Measurements from ENCODE around the gene PABPC1L.
A peak's percentile ranks its signal among the peaks of the same experiment; 100 is the strongest.

Gene PABPC1L

DNA sequence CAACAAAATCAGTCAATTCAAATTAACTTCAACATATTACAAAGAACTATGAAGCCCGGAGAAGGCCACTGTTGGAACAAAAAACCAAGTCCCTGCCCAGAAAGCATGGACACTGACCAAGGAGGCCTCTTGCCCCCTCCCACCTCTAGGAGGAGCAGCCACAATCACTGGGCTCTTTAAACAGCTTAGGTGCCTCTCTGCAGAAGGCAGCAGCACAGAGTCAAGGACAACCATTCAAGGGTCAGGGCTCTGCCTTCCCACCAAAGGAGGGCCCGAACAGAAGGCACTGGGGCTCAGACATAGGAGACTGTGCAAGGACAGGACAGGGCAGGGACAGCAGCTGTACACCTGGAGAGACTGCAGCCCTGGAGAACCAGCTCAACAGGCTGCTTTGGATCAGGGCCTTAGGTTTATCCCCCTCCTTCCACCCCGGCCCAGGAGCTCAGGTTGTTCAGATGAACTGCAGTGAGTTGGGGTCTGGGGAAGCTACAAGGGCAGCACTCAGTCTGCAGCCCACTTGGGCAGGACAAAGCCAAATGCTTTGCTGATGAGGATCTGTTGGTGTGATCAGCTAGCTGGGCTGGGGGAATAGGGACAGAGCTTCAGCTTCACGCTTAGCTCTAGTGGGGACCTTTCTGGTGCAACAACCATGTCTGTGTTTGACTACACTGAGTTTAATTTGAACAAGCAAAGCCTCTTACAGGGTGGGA lies 32.6 kb downstream of the PABPC1L start:
- DNase-seq (ENCODE audit: low read depth in 3 of 3) = no peak

DNA sequence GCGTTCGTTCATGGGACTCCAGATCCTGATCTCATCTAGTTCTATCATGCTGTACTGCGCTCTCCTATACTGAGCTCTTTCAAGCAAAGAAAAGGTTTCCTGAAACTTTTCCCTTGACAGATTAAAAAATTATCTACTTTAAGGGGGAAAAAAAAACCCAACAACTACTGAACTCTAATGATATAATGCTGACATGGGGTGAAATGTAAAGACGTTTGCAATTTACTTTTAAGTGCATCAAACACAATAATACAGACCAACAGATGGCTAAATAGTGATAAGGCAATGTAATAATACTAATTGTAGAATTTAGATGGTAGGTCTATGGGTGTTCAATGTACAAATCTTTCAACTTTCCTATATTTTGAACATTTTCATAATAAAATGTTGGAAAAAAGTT lies 34.0 kb downstream of the PABPC1L start:
- DNase-seq (ENCODE audit: low read depth in 3 of 3) = no peak

DNA sequence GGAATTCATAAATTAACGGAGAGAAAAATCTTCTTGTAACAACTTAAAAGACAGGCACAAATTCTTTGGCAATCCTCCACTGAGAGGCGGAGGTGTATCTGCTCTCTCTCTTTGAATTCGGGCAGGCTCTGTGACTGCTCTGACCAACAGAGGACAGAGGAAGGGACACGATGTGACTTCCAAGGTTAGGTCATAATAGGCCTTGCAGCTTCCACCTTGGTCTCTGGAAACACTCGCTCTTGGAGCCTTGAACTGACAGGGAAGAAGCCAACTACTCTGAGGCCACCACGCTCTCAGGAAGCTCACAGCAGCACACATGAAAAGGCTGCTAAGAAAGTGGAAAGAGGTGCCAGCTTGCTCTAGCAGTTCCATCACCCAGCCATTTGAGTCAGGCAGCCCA lies 35.4 kb downstream of the PABPC1L start:
- DNase-seq (ENCODE audit: low read depth in 3 of 3) = no peak

DNA sequence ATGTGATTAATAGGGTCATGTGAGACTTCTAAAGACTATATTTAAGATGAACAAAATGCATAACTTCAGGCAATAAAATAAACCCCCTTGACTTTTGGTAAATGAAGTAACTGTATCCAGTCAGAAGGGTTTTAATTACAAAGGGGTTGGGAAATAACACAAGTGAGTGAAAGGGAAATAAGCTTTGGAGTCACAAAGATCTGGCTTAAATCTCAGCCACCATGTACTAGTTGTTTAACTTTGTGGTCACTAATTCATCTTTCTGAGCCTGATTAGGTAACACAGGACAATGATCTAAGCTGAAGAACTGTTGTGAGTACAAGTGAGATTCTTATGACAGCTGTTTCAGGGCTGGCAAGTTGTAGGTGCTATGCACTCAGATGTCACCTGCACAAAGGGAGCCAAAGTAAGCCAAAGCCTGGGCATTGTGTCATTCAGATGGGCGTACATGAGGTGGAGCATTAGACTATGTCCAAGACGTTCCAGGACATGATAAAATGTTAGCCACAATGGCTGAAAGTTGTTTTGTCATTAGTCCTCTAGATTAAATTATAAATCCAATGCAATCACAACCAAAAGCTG lies 36.5 kb downstream of the PABPC1L start:
- DNase-seq (ENCODE audit: low read depth in 3 of 3) = no peak

DNA sequence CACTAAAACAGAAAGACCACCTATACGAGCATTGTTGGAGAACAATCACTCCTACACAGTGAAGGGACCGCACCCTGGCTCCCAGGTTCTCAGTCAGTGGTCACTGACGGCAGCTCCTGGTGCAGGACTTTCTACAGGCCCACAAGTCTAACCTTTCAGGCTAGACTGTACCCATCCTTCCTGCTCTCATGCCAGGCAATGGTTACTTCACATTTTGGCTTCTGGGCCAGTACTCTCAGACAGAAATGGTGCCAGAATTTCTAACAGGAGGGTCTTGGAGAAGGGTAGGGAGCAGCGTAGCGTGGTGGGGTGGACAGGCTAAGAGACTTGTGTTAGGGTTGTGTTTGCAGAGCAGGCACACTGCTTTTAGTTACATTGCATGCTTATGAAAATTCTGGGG lies 38.2 kb downstream of the PABPC1L start:
- DNase-seq (ENCODE audit: low read depth in 3 of 3) = no peak

DNA sequence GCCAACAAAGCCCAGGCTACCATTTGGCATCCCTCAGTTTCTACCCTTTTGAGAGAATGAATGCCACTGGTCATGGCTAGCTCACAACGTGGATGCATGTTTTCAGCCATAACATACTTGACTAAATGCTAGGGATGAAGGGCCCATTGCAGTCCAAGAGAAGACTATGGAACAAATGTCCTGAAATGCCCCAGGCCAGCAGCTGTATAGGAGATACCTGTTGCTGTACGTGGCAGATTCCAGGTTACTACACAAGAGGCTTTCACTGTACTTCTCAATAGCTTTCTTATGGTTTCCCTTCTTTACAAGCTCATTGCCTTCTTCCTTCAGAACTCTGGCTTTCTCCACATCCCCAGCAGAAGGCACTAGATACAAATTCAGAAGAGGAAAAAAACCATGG lies 38.7 kb downstream of the PABPC1L start:
- no peak for DNase-seq (ENCODE audit: low read depth in 3 of 3)

DNA sequence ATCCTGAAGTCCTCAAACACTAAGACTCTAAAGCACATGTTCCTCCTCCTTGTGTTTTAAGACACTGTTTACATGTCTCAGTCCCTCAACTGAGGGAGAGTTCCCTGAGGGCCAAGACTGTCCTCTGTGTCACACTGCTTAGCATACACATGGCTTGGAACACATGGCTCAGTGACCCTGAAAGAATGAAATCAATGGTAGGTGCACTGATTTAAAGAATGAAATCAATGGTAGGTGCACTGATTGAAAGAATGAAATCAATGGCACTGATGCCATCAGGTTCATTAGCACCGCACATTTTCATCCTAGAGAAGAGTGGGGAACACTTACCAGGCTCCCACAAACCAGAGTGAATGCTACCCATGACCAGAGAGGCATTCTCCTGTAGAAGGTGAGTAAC lies 40.5 kb downstream of the PABPC1L start:
- no peak for DNase-seq (ENCODE audit: low read depth in 3 of 3)

DNA sequence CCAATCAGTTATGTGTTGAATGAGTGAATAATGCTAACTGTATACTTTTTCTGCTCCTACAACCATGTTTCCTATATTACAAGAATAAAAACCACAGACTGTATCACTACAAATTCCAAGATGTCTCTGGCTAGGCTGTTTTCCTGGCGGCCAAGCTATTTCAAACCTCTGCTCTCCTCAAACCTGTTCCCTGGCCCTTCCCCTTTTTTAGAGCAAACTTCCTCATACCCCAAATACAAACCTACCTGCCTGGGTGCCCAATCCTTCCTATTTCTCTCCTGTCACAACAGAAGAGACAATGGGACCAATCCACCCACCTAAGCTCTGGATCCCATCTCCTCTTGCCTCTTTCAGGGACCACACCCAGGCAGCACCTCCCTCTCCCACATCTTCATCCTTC lies 42.9 kb downstream of the PABPC1L start:
- DNase-seq (ENCODE audit: low read depth in 3 of 3) = no peak

DNA sequence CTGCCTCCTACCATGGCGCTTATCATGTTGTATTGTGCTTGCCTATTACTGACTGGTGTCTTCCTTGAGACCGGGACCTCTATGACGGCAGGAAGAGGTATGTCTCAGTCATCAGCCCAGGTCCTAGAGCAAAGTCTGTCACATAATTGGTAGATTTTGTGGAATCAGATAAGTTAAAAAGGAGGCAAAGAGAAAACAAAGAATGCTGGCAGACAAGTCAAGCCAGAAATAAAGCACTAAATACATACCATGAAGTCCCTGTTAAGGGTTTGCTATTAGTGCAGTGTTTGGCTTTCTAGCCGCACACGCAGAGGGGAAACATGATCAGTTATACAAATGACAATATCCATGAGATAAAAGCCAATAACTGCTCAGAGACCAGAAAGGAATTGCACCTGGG lies 44.4 kb downstream of the PABPC1L start:
- no peak for DNase-seq (ENCODE audit: low read depth in 3 of 3)

DNA sequence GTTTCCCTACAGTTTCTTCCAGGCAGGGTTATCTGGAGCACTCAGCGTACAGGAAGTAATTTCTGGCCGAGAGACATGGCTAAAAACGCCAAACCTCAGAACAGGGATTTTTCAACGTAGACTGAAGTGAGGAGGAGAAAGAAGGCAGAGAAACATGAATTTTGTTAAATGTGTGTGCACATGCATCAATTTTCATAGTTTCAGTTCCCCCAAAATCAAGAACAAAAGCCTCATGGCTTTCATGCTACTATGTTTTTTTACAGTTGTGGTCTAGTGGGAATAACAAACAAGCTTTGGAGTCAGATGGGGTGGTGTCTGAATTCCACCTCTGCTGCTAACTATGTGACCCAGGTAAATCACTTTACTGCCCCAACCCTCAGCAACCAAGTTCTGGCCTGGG lies 45.4 kb downstream of the PABPC1L start:
- no peak for DNase-seq (ENCODE audit: low read depth in 3 of 3)

DNA sequence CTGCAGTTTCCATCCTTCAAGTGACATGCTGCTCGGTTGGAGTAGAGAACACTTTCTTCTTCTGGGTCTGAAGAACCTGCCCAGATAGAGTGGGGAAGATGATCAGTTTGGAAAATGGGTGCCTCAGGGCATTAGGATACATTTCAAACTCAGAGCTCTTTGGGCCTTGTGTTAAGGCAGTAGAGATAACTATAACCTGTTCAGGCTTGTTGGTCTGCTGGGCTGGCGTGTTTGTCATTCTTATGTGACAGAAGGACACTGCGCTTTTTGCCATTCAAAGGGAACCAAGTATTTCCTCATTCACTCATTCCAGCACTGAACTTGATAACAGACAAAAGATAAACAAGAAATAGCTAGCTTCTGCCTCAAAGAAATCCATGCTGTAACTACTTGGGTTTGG lies 46.5 kb downstream of the PABPC1L start:
- no peak for DNase-seq (ENCODE audit: low read depth in 3 of 3)

DNA sequence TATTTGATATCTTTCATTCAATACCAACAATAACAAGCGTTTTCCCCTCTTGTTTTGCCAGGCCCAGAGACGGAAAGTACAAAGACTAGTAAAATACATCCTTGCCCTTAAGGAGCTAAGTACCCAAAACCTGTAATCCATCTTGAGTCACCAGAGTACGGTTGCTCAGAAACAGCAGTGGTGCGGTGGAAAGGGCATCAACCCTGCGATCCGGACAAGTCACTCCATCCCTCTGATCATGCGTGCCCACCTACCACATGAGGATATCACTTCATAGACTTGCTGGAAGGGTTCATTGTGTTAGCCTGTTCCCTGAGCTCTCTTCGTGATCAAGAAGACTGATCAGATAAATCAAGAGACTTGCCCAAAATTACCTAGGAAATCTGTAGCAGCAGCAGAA lies 48.4 kb downstream of the PABPC1L start:
- no peak for DNase-seq (ENCODE audit: low read depth in 3 of 3)

DNA sequence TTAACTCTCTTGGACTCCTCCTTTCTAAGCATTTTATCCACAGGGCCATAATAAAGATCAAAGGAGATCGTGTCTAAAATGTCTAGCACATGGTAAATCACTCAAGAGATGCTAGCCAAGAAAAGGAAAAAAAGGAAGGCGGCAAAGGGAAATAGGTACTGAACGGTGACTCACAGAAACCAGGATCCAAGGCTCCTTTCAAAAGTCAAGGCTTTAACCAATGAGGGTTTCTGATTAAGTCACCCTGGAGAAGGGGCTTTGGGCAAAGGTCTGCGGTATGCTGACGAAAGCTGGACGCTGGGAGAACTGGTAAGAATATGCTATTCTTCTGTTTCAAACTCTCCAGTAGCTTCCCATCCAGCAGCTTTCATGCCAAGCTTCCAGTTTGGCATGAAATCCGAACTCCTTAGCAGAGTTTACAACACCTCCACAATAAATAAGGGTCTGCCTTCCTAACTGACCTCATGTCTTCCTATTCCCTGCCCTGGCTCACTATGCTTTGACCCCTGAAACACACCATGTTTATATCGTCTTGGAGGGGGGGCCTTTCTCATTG lies 49.3 kb downstream of the PABPC1L start:
- no peak for DNase-seq (ENCODE audit: low read depth in 3 of 3)

DNA sequence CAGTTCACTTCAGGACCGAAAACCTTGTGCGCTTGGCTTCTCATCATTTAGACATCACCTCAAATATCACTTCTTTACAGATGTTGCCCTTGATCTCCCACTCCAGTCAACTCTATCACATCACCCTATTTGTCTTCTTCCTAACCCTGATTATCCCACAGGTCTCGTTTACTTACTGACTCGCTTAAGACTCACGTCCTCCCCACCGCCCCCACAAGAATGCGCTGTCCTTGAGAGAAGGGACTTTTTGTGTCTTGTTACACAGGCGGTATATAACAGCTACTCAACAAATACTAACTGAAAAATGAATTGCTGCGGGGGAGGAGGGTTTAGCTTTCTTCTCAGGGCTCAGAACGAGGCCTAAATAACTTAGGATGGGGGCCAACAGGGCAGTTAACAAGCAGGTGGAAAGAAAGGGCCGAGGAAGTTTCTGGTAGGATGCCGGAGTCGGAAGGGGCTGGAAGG lies 49.8 kb downstream of the PABPC1L start:
- peak; percentile 62 to 67 (median 67) for DNase-seq (ENCODE audit: low read depth in 3 of 3)

DNA sequence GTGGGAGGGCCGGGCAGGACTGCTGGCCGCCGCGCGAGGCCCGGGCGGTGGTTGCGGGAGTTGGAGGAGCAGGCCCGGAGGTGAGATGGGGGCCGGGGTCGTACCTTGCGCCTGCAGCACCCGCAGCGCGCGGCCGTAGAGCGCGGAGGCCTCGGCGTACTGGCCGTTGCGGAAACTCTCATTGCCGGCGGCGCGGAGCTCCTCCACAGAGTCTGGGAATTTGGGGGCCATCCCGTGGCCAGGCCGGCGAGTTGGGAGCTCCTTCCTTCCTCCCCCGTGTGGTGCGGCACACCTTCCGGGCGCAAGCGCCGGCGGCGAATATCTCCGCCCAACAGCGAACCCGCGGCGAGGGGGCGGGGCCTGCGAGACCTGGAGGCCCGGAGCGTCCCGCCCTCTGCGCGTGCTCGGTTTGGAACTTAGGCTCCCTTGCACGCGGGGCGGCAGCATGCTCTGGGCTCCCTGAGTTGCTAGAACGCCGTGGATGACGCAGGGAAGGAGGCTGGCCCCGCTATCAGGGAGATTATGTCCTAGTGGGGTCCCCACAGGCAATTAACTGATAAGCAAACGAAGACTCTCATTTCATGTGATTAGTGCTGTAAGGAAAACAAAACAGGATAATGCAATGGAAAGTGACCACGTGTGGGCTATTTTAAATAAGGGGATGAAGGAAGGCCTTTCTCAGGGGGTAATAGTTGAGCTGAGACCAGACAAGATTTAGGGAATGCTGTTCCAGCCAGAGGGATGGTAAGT lies 50.4 kb downstream of the PABPC1L start, which contains the start of gene TOMM34:
TSS of gene TOMM34 (minus strand) at position 295 of the 750 bp plus-strand sequence. CDS start at position 231, 64 bp downstream.
- peak; percentile 92 to 97 (median 92) for DNase-seq (ENCODE audit: low read depth in 3 of 3)

DNA sequence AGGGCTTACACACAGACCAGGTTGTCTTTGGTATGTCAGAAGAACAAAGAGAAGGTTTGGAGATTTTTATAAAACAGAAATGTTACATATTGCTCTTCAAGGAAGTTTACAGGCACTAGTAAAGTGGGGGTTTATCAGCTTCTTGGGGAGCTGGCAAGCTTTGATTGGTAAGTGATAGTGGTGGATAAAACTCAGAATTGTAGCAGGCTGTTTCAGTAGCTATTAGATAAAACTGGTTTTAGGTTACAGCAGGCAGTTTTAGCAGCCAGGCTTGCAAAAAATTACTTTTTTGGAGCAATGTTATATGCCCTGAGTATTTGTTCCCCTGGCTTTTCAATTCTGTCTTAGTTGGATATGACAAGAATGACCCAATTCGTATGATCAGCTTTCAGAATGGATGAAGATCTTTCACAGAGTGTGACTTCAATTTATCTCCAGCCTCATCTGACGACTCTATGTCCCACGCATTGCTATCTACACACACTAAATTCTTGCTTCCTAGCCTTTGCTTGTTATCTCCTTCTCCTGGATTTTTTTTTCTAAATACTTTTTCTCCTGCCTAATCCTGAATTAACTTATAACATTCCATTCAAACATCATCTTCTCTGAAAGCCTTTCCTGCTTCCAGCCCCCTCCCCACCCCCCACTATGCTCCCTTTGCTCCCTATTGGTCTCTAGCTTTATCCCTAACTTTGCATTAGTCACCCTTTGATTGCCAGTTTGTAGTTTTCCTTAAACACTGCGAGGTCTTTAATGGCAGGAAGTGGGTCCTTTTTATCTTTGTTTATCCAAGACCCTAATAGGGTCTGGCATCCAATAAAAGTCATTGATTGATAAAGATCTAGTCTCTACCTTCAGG lies 51.4 kb downstream of the PABPC1L start:
- DNase-seq (ENCODE audit: low read depth in 3 of 3) = no peak

DNA sequence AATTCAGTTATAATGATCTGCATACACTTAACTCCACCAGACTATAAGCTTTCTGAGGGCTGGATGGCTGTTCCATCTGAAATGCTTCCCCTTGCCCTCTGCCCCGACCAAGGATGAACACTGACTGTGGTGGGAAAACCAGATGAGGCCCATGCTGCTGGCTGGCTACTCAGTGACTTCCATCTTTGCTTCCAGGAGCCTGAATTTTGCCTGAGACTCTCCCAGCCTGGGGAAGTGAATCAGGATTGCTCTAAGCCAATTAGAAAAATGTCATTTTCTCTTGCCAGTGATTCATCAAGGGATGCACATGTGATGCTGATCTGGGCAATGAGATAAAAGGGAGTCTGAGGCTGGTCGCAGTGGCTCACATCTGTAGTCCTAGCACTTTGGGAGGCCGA lies 52.0 kb downstream of the PABPC1L start:
- DNase-seq (ENCODE audit: low read depth in 3 of 3) = no peak

DNA sequence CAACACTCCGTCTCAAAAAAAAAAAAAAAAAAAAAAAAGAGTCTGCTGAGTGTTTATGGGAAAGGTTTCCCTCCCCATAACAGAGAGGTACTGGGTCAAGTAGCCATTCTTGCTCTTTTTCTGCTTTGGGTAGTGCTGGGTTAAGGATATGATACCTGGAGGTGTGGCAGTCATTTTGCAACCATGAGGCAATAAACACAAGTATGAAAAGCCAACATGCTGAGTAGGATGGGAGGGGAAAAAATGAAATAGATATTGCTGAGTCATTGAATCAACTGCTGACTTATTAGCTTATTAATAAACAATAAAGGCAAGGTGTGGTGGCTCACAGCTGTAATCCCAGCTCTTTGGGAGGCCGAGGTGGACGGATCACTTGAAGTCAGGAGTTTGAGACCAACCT lies 52.6 kb downstream of the PABPC1L start:
- no peak for DNase-seq (ENCODE audit: low read depth in 3 of 3)

DNA sequence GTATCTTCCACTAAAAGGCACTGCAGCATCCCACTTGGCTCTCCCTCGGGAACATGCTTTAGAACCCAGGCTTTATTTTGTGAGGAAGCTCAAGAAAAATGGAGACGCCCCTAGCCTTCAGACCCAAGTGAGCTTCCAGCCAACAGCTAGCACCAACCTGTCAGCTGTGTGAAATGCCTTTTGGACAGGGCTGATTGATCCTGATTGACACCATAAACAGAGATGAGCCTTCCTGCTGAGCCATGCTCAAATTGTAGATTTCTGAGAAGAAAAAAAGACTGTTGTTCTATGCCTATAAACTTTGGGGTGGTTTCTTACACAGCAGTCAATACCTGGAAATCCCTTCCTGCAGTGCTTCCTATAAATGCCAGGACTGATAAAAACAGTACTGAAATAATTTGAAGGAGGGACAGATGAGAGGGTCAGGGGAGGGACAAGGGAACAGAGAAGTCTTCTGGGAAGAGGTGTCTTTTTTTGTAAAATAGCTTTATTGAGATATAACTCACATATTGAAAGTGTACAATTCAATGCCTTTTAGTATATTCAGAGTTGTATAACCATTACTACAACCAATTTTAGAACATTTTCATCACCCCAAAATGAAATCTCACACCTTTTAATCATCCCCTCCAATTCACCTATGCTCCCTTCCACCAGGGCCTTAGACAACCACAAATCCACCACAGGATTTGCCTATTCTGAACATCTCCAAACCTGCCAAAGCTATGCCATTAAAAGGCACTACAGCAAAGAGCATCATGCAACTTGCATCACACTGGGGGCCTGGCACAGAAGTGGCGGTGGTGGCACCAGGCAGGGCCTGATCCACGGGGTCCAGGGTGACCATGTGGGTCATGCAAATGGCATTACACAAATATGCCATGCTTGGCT lies 53.7 kb downstream of the PABPC1L start:
- no peak for DNase-seq (ENCODE audit: low read depth in 3 of 3)

DNA sequence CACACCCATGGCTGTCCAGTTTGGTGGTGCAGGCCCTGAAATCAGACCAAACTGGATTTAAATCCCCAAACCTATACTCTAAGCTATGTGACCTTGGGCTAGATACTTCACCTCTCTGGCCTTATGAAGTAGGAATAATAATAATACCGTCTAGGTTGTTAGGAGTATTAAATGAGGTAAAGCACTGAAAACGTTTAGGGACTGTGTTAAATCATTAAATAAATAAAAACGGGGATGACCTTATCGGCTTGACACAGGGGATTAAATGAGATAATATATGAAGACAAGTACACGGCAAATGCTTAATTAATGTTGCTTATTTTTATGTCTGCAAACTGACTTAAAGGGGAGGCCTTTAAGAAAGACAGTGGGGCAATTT lies 55.8 kb downstream of the PABPC1L start:
- DNase-seq (ENCODE audit: low read depth in 3 of 3) = no peak

Data from stimulated activated CD4-positive, alpha-beta T cell treated with anti-CD3 and anti-CD28 coated beads, TNF-alpha, amount 100 ng/mL, for 48 hours (primary cell).